ENCODE results near the gene EXOSC5.
A peak's percentile ranks its signal among the peaks of the same experiment; 100 is the strongest.
"Not testable (repeated sequence)": the region's sequence is repeated elsewhere in the genome, so short reads cannot be mapped to it uniquely, and the experiment has no call there.

Gene EXOSC5

GRCh38 chr19:41405776-41406175 lies 8.6 kb upstream of the EXOSC5 start:
- DNase-seq, result no peak

- no peak for DNase-seq
Observed at GRCh38 chr19:41403181-41403970, 6.2 kb upstream of the EXOSC5 start.

- DNase-seq, result no peak
Observed at GRCh38 chr19:41402010-41402409, 4.9 kb upstream of the EXOSC5 start.

GRCh38 chr19:41401483-41401882 lies 4.3 kb upstream of the EXOSC5 start:
- DNase-seq, result no peak

GRCh38 chr19:41399525-41399924 lies 2.4 kb upstream of the EXOSC5 start:
- DNase-seq, result no peak

GRCh38 chr19:41399091-41399490 lies 1.9 kb upstream of the EXOSC5 start:
- no peak for DNase-seq

DNA sequence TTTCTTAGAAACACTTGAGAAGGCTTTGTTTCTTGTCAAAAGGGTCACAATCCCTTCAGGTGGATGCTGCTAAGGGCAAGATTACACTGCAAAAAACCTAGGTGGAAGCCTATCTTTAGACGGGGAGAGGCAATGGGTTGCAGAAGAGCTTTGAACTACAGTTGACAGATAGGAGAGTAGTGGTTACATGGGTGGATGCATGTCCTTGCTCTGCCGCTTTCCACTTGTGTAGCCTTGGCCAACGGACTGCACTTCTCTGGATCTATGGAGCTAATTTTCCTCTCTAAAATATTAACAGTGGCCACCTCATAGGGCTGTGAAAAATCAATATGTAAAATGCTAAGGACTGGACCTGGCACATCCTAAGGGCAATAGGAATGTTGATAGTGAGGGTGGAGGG lies 1.4 kb upstream of the EXOSC5 start:
- no peak for DNase-seq

DNA sequence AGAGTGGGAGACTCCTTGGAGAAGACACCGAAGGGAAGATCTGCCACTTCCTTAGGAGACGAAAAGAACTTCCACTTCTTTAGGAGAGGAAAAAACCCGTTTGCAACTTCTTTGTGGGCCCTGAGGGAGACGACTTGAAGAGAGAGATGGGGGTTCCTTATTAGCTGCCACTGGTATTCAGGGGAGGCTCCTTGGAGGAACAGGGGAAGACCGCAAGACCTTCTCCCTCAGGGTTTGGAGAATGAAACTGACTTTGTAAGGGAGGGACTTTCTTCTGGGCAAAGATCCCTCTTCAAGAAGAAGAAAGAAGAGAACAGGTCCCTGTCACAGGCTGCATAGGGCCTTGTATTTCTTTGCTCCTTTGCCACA lies 875 bp upstream of the EXOSC5 start:
- DNase-seq, result no peak

- DNase-seq, result no peak
Observed at GRCh38 chr19:41395355-41395754, 1.8 kb downstream of the EXOSC5 start.

- no peak for DNase-seq
Observed at GRCh38 chr19:41392775-41393174, 4.4 kb downstream of the EXOSC5 start.

GRCh38 chr19:41391618-41392017 lies 5.5 kb downstream of the EXOSC5 start:
- DNase-seq, result no peak

DNA sequence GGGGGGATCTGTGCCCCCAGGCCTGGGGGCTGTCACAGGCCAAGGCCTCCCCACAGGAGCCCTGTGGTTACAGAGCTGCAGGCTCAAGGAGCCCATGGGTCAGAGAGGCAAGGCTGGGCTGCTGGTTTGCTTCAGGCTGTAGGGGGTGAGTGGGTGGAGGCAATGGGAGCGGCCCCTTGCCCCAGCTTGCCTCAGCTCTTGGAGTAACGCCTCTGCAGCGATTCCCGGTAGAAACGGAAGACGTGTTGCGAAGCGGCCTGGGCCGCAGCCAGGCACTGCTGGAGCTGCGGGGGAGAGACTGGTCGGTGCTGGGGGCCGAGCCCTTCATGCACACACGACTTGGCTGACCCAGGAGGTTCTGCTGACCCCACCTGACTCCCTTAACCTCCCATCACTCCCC lies 10.7 kb downstream of the EXOSC5 start:
- no peak for DNase-seq

DNA sequence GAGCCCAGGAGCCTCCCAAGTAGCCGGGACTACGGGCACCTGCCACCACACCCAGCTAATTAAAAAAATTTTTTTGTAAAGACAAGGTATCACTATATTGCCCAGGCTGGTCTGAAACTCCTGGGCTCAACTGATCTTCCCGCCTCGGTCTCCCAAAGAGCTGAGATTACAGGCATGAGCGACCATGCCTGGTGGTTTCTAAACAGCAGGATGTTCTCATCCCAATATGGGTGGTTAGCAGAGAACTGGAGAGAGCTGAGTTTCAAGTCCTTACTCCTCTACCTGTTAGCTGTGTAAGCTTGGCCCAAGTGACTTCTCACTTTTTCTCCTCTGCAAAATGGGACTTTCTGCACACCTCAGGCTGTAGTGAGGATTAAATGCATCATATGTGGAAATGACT lies 12.8 kb downstream of the EXOSC5 start:
- DNase-seq, result no peak

DNA sequence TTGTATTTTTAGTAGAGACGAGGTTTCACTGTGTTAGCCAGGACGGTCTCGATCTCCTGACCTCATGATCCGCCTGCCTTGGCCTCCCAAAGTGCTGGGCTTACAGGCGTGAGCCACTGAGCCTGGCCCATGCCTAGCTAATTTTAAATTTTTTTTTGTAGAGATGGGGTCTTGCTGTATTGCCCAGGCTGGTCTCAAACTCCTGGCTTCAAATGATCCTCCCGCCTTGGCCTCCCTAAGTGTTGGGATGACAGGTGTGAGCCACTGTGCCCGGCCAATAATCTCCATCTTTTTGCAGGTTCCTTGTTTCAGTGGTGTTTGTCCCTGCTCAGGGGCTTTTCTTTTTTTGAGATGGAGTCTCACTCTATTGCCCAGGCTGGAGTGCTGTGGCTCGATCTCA lies 15.6 kb downstream of the EXOSC5 start:
- DNase-seq, result not testable (repeated sequence)

- DNase-seq, result no peak
Observed at GRCh38 chr19:41377977-41378709, 19.0 kb downstream of the EXOSC5 start.

DNA sequence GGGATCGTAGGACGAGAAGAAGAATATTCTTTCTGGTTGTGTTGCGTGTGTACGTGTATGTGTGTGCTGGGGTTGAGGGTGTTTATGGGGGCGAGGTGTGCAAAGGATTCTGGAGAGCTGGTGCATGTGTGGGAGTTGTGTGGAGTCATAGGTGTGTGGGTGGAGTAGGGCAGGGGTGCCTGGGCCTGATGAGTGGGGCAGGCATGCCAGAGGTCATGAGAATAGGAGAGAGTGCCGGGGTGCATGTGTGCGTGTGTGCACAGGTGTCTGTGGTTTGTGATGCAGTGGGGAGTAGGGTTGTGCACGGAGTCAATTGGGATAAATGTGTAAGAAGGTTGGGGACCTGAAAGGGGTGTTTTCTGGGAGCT lies 20.2 kb downstream of the EXOSC5 start:
- no peak for DNase-seq

- no peak for DNase-seq
Observed at GRCh38 chr19:41376241-41376997, 20.7 kb downstream of the EXOSC5 start, which contains the start of gene TMEM91. TMEM91 (plus strand) TSS chr19:41376533; CDS start chr19:41378310, 1,777 bp downstream.

GRCh38 chr19:41373993-41374392 lies 23.2 kb downstream of the EXOSC5 start:
- DNase-seq, result peak; percentile 74 to 81

- no peak for DNase-seq
Observed at GRCh38 chr19:41372501-41372900, 24.7 kb downstream of the EXOSC5 start.

DNA sequence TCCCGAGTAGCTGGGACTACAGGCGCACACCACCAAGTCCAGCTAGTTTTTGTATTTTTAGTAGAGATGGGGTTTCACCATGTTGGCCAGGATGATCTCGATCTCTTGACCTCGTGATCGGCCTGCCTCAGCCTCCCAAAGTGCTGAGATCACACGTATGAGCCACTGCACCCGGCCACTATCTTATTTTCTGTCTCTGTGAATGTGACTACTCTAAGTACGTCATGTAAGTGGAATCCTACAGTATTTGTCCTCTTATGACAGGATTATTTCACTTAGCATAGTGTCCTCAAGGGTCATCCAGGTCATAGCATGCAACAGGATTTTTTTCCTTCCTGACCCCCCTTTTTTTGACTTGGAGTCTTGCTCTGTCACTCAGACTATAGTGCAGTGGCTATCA lies 25.6 kb downstream of the EXOSC5 start:
- no peak for DNase-seq

- DNase-seq, result not testable (repeated sequence)
Observed at GRCh38 chr19:41371119-41371518, 26.0 kb downstream of the EXOSC5 start.

- no peak for DNase-seq
Observed at GRCh38 chr19:41369769-41370168, 27.4 kb downstream of the EXOSC5 start.

- DNase-seq, result no peak
Observed at GRCh38 chr19:41367848-41368301, 29.3 kb downstream of the EXOSC5 start.

DNA sequence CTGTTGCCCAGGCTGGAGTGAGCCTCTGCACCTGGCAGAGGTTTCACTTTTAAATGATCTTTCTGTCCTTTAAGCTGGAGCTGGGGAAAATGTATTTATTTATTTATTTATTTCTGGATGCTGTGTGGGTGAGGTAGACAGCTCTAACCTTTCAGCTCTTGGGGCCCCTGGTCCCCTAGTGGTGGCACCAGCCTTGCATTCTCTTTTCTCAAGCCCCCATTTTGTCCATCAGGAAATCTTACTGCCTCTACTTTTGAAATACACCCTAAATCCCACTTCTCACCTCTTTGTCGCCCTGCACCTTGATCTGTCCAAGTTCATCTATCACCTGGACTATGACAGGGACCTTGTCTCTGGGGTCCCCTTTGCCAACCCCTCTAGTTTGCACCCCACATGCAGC lies 31.1 kb downstream of the EXOSC5 start:
- DNase-seq, result no peak

Data from SHP77 (cell line).